Measurements from ENCODE around the gene NR3C1. TPM values are rescaled to one million over a fixed set of nuclear protein-coding genes. Genes with fewer than 3 reads are reported as not detected.

NR3C1 gene
- total RNA-seq, 4 donors from 2014 or later, result 79.2 to 92.3 (median 89.3) TPM

- no peak for TF ChIP-seq EP300 (IDR thresholded peaks at IDR 0.05)
- TF ChIP-seq CTCF (IDR thresholded peaks at IDR 0.05), result no peak
- no peak for TF ChIP-seq POLR2A (IDR thresholded peaks at IDR 0.05; ENCODE audit: low read depth)
- TF ChIP-seq POLR2AphosphoS5 (IDR thresholded peaks at IDR 0.05), result no peak
- H3K27me3 ChIP-seq, result no peaks in the 10 kb centered on the region
- no peak overlapping the region for H3K27ac ChIP-seq (replicated peaks in 1 of 4)
- no peak overlapping the region for H3K4me3 ChIP-seq
- H3K36me3 ChIP-seq, result peaks cover 0 to 9% (median 2%) of the 10 kb centered on the region in 4 donors
- H3K9me3 ChIP-seq, result no peaks in the 10 kb centered on the region
- peaks cover 0 to 6% (median 5%) of the 10 kb centered on the region in 4 donors for H3K4me1 ChIP-seq
- WGBS, result 83% methylated on average over 6 of the region's 6 CpGs
- intact Hi-C loops (cut with DNase I), result no loop called here
- no peak for DNase-seq (ENCODE audit: extremely low spot score)
Measured at GRCh38 chr5:143275512-143276363, 127.7 kb downstream of the NR3C1 start.

GRCh38 chr5:143274952-143275351, 128.5 kb downstream of the NR3C1 start:
- intact Hi-C loops (cut with DNase I), result no loop called here
- Histone ChIP-seq H3K4me3 (no peak overlapping the region), H3K27ac (replicated peaks in 1 of 4) (no peak overlapping the region), H3K36me3 (peaks cover 0 to 7% (median 0%) of the 10 kb centered on the region in 4 donors), H3K9me3 (peaks cover 0 to 4% (median 0%) of the 10 kb centered on the region in 4 donors), H3K4me1 (peaks cover 0 to 5% (median 3%) of the 10 kb centered on the region in 4 donors), H3K27me3 (no peaks in the 10 kb centered on the region)
- no peak for DNase-seq (ENCODE audit: extremely low spot score)
- TF ChIP-seq EP300 (IDR thresholded peaks at IDR 0.05) (no peak), POLR2AphosphoS5 (IDR thresholded peaks at IDR 0.05) (no peak)
- WGBS, result 86% methylated on average over 1 of the region's 1 CpG

- Histone ChIP-seq H3K4me3 (no peak overlapping the region), H3K27ac (replicated peaks in 1 of 4) (no peak overlapping the region), H3K36me3 (no peaks in the 10 kb centered on the region), H3K9me3 (peaks cover 0 to 20% (median 15%) of the 10 kb centered on the region in 4 donors), H3K4me1 (no peaks in the 10 kb centered on the region), H3K27me3 (no peaks in the 10 kb centered on the region)
- TF ChIP-seq POLR2AphosphoS5 (IDR thresholded peaks at IDR 0.05) (no peak), POLR2A (IDR thresholded peaks at IDR 0.05; ENCODE audit: low read depth) (no peak), EP300 (IDR thresholded peaks at IDR 0.05) (no peak), CTCF (IDR thresholded peaks at IDR 0.05) (no peak)
- 93% methylated on average over 2 of the region's 2 CpGs for WGBS
- intact Hi-C loops (cut with DNase I), result no loop called here
- DNase-seq (ENCODE audit: extremely low spot score), result no peak
Measured at GRCh38 chr5:143271431-143271830, 132.1 kb downstream of the NR3C1 start.

GRCh38 chr5:143268388-143268787, 135.1 kb downstream of the NR3C1 start:
- peaks cover 0 to 20% (median 15%) of the 10 kb centered on the region in 4 donors for H3K9me3 ChIP-seq
- no peak for DNase-seq (ENCODE audit: extremely low spot score)
- intact Hi-C loops (cut with DNase I), result no loop called here
- H3K36me3 ChIP-seq, result no peaks in the 10 kb centered on the region
- 96% methylated on average over 2 of the region's 2 CpGs for WGBS
- TF ChIP-seq POLR2AphosphoS5 (IDR thresholded peaks at IDR 0.05) (no peak), CTCF (IDR thresholded peaks at IDR 0.05) (no peak), EP300 (IDR thresholded peaks at IDR 0.05) (no peak), POLR2A (IDR thresholded peaks at IDR 0.05; ENCODE audit: low read depth) (no peak)
- no peak overlapping the region for H3K4me3 ChIP-seq
- H3K27me3 ChIP-seq, result no peaks in the 10 kb centered on the region
- no peak overlapping the region for H3K27ac ChIP-seq (replicated peaks in 1 of 4)
- no peaks in the 10 kb centered on the region for H3K4me1 ChIP-seq

- no peak overlapping the region for H3K4me3 ChIP-seq
- no peak overlapping the region for H3K27ac ChIP-seq (replicated peaks in 1 of 4)
- 100% methylated on average over 2 of the region's 2 CpGs for WGBS
- TF ChIP-seq CTCF (IDR thresholded peaks at IDR 0.05), result no peak
- TF ChIP-seq POLR2AphosphoS5 (IDR thresholded peaks at IDR 0.05), result no peak
- TF ChIP-seq POLR2A (IDR thresholded peaks at IDR 0.05; ENCODE audit: low read depth), result no peak
- no peak for TF ChIP-seq EP300 (IDR thresholded peaks at IDR 0.05)
- no peaks in the 10 kb centered on the region for H3K4me1 ChIP-seq
- no peaks in the 10 kb centered on the region for H3K27me3 ChIP-seq
- intact Hi-C loops (cut with DNase I), result no loop called here
- H3K9me3 ChIP-seq, result peaks cover 0 to 20% (median 15%) of the 10 kb centered on the region in 4 donors
- H3K36me3 ChIP-seq, result no peaks in the 10 kb centered on the region
- DNase-seq (ENCODE audit: extremely low spot score), result no peak
Measured at GRCh38 chr5:143267186-143267585, 136.3 kb downstream of the NR3C1 start.
